ENCODE data around the gene CSTF1.

CSTF1 gene

GRCh38 chr20:56433880-56434255 lies 41.4 kb downstream of the CSTF1 start:
- H2AFZ ChIP-seq (ENCODE audit: low read depth, low read length), result no peak overlapping the region

GRCh38 chr20:56437196-56437960 lies 44.9 kb downstream of the CSTF1 start:
- H3K36me3 ChIP-seq (replicated peaks; ENCODE audit: low read depth, low read length), result no peaks in the 10 kb centered on the region

More at GRCh38 chr20:56433880-56434255, 41.4 kb downstream of the CSTF1 start:
- Histone ChIP-seq H3K4me3 (ENCODE audit: low read length) (no peak overlapping the region), H3K4me2 (ENCODE audit: low read length) (no peak overlapping the region), H3K36me3 (replicated peaks; ENCODE audit: low read depth, low read length) (no peaks in the 10 kb centered on the region), H3K27ac (ENCODE audit: low read length) (no peak overlapping the region), H3K27me3 (ENCODE audit: low read depth, low read length) (no peaks in the 10 kb centered on the region), H3K9me3 (ENCODE audit: insufficient read depth, low read length) (no peaks in the 10 kb centered on the region), H4K20me1 (ENCODE audit: insufficient read depth, low read length) (no peaks in the 10 kb centered on the region), H3K79me2 (ENCODE audit: low read length) (no peaks in the 10 kb centered on the region), H3K9ac (ENCODE audit: low read length) (no peak overlapping the region), H3K4me1 (ENCODE audit: low read length) (peaks cover 28% of the 10 kb centered on the region)
- no peak for TF ChIP-seq CTCF (IDR thresholded peaks at IDR 0.05; ENCODE audit: low read depth, low read length)
- no peak for TF ChIP-seq EZH2phosphoT487 (IDR thresholded peaks at IDR 0.05; ENCODE audit: low read depth)

GRCh38 chr20:56438284-56438683 lies 45.8 kb downstream of the CSTF1 start:
- H3K79me2 ChIP-seq (ENCODE audit: low read length), result no peaks in the 10 kb centered on the region
- H3K9me3 ChIP-seq (ENCODE audit: insufficient read depth, low read length), result no peaks in the 10 kb centered on the region
- no peak overlapping the region for H2AFZ ChIP-seq (ENCODE audit: low read depth, low read length)
- H3K27ac ChIP-seq (ENCODE audit: low read length), result no peak overlapping the region
- no peaks in the 10 kb centered on the region for H4K20me1 ChIP-seq (ENCODE audit: insufficient read depth, low read length)
- no peak overlapping the region for H3K9ac ChIP-seq (ENCODE audit: low read length)
- H3K4me3 ChIP-seq (ENCODE audit: low read length), result no peak overlapping the region
- no peak overlapping the region for H3K4me2 ChIP-seq (ENCODE audit: low read length)
- no peaks in the 10 kb centered on the region for H3K36me3 ChIP-seq (replicated peaks; ENCODE audit: low read depth, low read length)
- TF ChIP-seq CTCF (IDR thresholded peaks at IDR 0.05; ENCODE audit: low read depth, low read length), result no peak
- TF ChIP-seq EZH2phosphoT487 (IDR thresholded peaks at IDR 0.05; ENCODE audit: low read depth), result no peak
- H3K27me3 ChIP-seq (ENCODE audit: low read depth, low read length), result no peaks in the 10 kb centered on the region
- H3K4me1 ChIP-seq (ENCODE audit: low read length), result peaks cover 36% of the 10 kb centered on the region

More at GRCh38 chr20:56437196-56437960, 44.9 kb downstream of the CSTF1 start:
- no peak overlapping the region for H2AFZ ChIP-seq (ENCODE audit: low read depth, low read length)
- no peak overlapping the region for H3K27ac ChIP-seq (ENCODE audit: low read length)
- no peak overlapping the region for H3K4me2 ChIP-seq (ENCODE audit: low read length)
- H3K79me2 ChIP-seq (ENCODE audit: low read length), result no peaks in the 10 kb centered on the region
- no peaks in the 10 kb centered on the region for H4K20me1 ChIP-seq (ENCODE audit: insufficient read depth, low read length)
- peaks cover 32% of the 10 kb centered on the region for H3K4me1 ChIP-seq (ENCODE audit: low read length)
- H3K9ac ChIP-seq (ENCODE audit: low read length), result no peak overlapping the region
- TF ChIP-seq CTCF (IDR thresholded peaks at IDR 0.05; ENCODE audit: low read depth, low read length) (no peak), EZH2phosphoT487 (IDR thresholded peaks at IDR 0.05; ENCODE audit: low read depth) (no peak)
- no peaks in the 10 kb centered on the region for H3K9me3 ChIP-seq (ENCODE audit: insufficient read depth, low read length)
- no peaks in the 10 kb centered on the region for H3K27me3 ChIP-seq (ENCODE audit: low read depth, low read length)
- H3K4me3 ChIP-seq (ENCODE audit: low read length), result no peak overlapping the region

- Histone ChIP-seq H3K9ac (ENCODE audit: low read length) (no peak overlapping the region), H3K27ac (ENCODE audit: low read length) (no peak overlapping the region), H3K27me3 (ENCODE audit: low read depth, low read length) (no peaks in the 10 kb centered on the region), H4K20me1 (ENCODE audit: insufficient read depth, low read length) (no peaks in the 10 kb centered on the region), H3K9me3 (ENCODE audit: insufficient read depth, low read length) (no peaks in the 10 kb centered on the region), H3K4me3 (ENCODE audit: low read length) (no peak overlapping the region), H3K36me3 (replicated peaks; ENCODE audit: low read depth, low read length) (no peaks in the 10 kb centered on the region), H2AFZ (ENCODE audit: low read depth, low read length) (no peak overlapping the region), H3K79me2 (ENCODE audit: low read length) (no peaks in the 10 kb centered on the region), H3K4me2 (ENCODE audit: low read length) (peak overlapping the region; percentile 41; the same call in 1 of the 2 replicates), H3K4me1 (ENCODE audit: low read length) (peaks cover 36% of the 10 kb centered on the region)
- TF ChIP-seq CTCF (IDR thresholded peaks at IDR 0.05; ENCODE audit: low read depth, low read length) (no peak), EZH2phosphoT487 (IDR thresholded peaks at IDR 0.05; ENCODE audit: low read depth) (no peak)
These were observed 47.4 kb downstream of the CSTF1 start for GRCh38 chr20:56439771-56440291.

All from OCI-LY3 (cell line).